ENCODE results near the gene RAB6B.

The RAB6B gene

DNA sequence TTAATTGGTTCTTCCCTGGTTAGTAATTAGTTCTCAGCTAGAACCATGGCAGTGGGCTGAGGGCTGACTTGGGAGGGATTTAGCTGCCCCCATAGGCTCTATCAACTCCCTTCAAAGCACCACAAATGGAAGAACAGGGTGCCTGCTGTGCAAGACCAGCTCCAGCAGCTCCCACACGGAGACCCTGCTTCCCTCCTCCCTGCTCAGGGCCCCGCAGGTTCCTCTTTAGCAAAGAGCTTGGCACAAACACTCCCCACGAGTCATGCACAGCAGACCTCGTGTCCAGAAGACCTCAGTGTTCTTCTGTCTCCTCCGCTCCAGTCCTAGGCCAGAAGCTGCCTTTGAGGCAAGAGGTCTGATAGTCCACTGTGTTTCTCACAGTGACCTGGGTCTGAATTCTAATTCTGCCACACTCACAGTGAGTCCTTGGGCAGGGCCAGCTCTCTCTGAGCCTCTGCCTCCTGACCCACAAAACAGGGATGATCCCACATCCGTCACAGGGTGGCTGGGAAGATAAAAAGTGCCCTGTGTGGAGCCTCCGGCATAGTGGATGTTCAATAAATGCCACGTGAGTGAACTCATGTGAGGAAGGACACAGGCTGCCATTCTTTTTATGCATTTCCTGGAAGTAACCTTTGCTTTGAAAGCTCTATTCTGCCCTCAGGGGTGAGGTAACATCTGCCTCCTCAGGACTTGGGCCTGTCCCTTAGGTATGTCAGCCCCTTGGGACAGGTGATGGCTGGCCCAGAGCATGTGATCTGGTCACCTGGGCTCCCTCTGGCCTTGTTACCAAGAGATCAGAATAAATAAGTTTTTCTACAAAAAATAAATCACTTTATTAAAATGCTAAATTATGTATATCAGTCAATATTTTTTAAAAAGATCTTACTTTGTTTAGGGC, 7.6 kb downstream of the RAB6B start:
- TF ChIP-seq, protein P1, sequence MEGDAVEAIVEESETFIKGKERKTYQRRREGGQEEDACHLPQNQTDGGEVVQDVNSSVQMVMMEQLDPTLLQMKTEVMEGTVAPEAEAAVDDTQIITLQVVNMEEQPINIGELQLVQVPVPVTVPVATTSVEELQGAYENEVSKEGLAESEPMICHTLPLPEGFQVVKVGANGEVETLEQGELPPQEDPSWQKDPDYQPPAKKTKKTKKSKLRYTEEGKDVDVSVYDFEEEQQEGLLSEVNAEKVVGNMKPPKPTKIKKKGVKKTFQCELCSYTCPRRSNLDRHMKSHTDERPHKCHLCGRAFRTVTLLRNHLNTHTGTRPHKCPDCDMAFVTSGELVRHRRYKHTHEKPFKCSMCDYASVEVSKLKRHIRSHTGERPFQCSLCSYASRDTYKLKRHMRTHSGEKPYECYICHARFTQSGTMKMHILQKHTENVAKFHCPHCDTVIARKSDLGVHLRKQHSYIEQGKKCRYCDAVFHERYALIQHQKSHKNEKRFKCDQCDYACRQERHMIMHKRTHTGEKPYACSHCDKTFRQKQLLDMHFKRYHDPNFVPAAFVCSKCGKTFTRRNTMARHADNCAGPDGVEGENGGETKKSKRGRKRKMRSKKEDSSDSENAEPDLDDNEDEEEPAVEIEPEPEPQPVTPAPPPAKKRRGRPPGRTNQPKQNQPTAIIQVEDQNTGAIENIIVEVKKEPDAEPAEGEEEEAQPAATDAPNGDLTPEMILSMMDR (conservative IDR thresholded peaks at IDR 0.05; ENCODE audit: low read length), result no peak
- no peak overlapping the region for H3K4me3 ChIP-seq (ENCODE audit: low read length)
- no peak for DNase-seq (ENCODE audit: low read depth)

DNA sequence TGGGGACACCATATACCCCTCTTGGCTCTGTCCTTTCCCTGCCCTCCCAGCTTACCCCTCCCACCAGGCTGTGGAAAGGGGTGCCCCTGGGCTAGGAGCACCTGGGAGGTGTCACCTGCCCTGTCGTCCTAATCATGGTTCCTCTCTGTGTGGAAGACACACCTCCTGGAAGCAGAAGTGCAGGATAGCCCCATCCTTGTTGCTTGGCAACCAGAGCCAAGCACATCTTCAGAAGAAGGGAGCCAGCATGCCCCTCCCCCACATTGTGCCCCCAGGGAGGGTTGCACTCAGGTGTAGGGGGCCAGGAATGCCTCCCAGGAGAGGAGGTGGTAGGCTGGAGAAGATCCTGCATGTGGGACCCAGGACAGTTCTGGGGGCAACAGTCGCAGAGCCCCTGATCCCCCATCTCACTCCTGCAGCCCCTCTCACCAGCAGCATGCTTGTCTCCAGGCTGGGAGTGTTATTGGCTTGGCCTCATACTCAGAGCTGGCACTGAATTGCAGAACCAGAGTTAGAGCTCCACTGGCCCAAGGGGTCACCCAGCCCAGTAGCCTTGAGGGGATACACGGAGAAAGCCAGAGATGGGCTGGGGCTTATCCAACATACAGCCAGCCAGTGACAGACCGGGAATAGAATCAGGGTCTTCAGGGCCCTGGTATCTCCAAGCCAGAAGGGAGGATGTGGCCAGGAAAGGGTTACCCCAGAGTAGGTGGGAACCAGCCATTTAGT, 8.4 kb downstream of the RAB6B start:
- no peak overlapping the region for H3K4me3 ChIP-seq (ENCODE audit: low read length)
- TF ChIP-seq, protein P1 (conservative IDR thresholded peaks at IDR 0.05; ENCODE audit: low read length), result no peak
- no peak for DNase-seq (ENCODE audit: low read depth)

- DNase-seq (ENCODE audit: low read depth), result no peak
Observed at GRCh38 chr3:133886031-133886722, 9.5 kb downstream of the RAB6B start.

DNA sequence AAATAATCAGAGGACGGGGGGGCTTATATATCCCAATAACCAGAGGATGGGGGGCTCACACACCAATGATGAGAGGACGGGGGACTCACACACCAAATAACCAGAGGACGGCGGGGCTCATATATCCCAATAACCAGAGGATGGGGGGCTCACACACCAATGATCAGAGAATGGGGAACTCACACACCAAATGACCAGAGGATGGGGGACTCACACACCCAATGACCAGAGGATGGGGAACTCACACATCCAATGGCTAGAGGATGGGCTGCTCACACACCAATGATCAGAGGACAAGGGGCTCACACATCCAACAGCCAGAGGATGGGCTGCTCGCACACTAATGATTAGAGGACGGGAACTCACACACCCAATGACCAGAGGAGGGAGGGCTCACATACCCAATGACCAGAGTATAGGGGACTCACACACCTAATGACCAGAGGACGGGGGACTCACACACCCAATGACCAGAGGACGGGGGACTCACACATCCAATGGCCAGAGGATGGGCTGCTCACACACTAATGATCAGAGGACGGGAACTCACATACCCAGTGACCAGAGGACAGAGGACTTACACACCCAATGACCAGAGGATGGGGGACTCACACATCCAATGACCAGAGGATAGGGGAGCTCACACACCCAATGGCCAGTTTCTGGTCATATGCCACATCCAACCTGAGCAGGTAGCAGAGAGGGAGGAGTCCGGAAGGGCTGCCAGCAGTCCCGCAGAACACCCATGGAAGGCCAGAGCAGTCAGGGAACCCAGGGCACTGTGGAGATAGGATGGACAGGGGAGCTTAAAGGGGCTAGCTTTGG, 10.6 kb downstream of the RAB6B start:
- TF ChIP-seq, protein P1 (conservative IDR thresholded peaks at IDR 0.05; ENCODE audit: low read length), result no peak
- DNase-seq (ENCODE audit: low read depth), result no peak

More at GRCh38 chr3:133886031-133886722, 9.5 kb downstream of the RAB6B start:
- no peak overlapping the region for H3K4me3 ChIP-seq (ENCODE audit: low read length)
- TF ChIP-seq, protein P1 (conservative IDR thresholded peaks at IDR 0.05; ENCODE audit: low read length), result no peak

GRCh38 chr3:133884054-133884886, 11.4 kb downstream of the RAB6B start:
- TF ChIP-seq, protein P1 (conservative IDR thresholded peaks at IDR 0.05; ENCODE audit: low read length), result no peak
- no peak for DNase-seq (ENCODE audit: low read depth)
- H3K4me3 ChIP-seq (ENCODE audit: low read length), result no peak overlapping the region

More for the DNA sequence above, 10.6 kb downstream of the RAB6B start:
- H3K4me3 ChIP-seq (ENCODE audit: low read length), result no peak overlapping the region

GRCh38 chr3:133883641-133884040, 12.0 kb downstream of the RAB6B start:
- TF ChIP-seq, protein P1 (conservative IDR thresholded peaks at IDR 0.05; ENCODE audit: low read length), result no peak
- DNase-seq (ENCODE audit: low read depth), result no peak
- H3K4me3 ChIP-seq (ENCODE audit: low read length), result no peak overlapping the region

All from AG10803 (cell line).